HG03064 (cell line): ENCODE measurements around the gene RTN3.

ENCODE experiments used
- ATAC-seq: cut with Tn5 transposase; IDR thresholded peaks from one replicate; pipeline ENCODE4 v1.9.1; 2021; ENCODE audit warnings: low read depth; ENCODE audit not compliant: unreplicated experiment

RTN3 gene

GRCh38 chr11:63736864-63737263 lies 55.6 kb downstream of the RTN3 start:
- no peak for ATAC-seq

- no peak for ATAC-seq
Observed at GRCh38 chr11:63737718-63738117, 56.4 kb downstream of the RTN3 start.

GRCh38 chr11:63738720-63739360 lies 57.5 kb downstream of the RTN3 start:
- ATAC-seq = no peak

GRCh38 chr11:63745304-63746170 lies 64.2 kb downstream of the RTN3 start:
- no peak for ATAC-seq

- no peak for ATAC-seq
Observed at GRCh38 chr11:63747011-63747410, 65.7 kb downstream of the RTN3 start.

- no peak for ATAC-seq
Observed at GRCh38 chr11:63749624-63750023, 68.3 kb downstream of the RTN3 start.

- no peak for ATAC-seq
Observed at GRCh38 chr11:63756919-63757761, 75.8 kb downstream of the RTN3 start.

- no peak for ATAC-seq
Observed at GRCh38 chr11:63760487-63761079, 79.3 kb downstream of the RTN3 start.

GRCh38 chr11:63761188-63761587 lies 79.9 kb downstream of the RTN3 start:
- no peak for ATAC-seq

- no peak for ATAC-seq
Observed at GRCh38 chr11:63761931-63762653, 80.8 kb downstream of the RTN3 start.

GRCh38 chr11:63762654-63763495 lies 81.6 kb downstream of the RTN3 start:
- ATAC-seq = no peak

GRCh38 chr11:63763496-63764339 lies 82.4 kb downstream of the RTN3 start:
- ATAC-seq = no peak

GRCh38 chr11:63764340-63764678 lies 83.0 kb downstream of the RTN3 start:
- no peak for ATAC-seq

- no peak for ATAC-seq
Observed at GRCh38 chr11:63764679-63765647, 83.7 kb downstream of the RTN3 start.

GRCh38 chr11:63765688-63766241 lies 84.5 kb downstream of the RTN3 start:
- no peak for ATAC-seq

- ATAC-seq = no peak
Observed at GRCh38 chr11:63766531-63767235, 85.4 kb downstream of the RTN3 start.

- ATAC-seq = no peak
Observed at GRCh38 chr11:63767267-63767564, 85.9 kb downstream of the RTN3 start.
